ENCODE data around the gene GORASP1.
"Not testable (repeated sequence)": the region's sequence is repeated elsewhere in the genome, so short reads cannot be mapped to it uniquely, and the experiment has no call there.

The GORASP1 gene

DNA sequence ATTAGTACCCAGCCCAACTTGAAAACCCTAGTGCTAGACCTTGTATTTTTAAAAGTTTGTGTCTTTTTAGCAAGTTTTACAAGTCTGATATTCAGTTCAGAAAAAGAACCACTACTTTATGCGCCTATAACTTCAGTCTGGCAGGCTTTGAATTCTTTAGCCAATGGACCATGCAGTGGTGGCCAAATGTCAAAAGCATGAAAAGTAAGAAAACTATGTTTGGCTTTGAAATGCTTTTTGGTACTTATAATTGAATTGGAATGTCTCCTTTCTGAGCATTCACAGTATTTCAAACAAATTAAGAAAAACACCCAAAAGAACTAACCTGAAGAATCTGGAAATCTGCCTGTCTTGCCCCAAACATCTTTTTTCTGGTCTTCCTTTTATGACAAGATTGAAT, 42.8 kb downstream of the GORASP1 start:
- TF ChIP-seq, protein P1, sequence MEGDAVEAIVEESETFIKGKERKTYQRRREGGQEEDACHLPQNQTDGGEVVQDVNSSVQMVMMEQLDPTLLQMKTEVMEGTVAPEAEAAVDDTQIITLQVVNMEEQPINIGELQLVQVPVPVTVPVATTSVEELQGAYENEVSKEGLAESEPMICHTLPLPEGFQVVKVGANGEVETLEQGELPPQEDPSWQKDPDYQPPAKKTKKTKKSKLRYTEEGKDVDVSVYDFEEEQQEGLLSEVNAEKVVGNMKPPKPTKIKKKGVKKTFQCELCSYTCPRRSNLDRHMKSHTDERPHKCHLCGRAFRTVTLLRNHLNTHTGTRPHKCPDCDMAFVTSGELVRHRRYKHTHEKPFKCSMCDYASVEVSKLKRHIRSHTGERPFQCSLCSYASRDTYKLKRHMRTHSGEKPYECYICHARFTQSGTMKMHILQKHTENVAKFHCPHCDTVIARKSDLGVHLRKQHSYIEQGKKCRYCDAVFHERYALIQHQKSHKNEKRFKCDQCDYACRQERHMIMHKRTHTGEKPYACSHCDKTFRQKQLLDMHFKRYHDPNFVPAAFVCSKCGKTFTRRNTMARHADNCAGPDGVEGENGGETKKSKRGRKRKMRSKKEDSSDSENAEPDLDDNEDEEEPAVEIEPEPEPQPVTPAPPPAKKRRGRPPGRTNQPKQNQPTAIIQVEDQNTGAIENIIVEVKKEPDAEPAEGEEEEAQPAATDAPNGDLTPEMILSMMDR (IDR thresholded peaks at IDR 0.05; ENCODE audit: control insufficient read depth, extremely low read depth, insufficient read depth), result no peak
- no peak for DNase-seq (ENCODE audit: low read depth)
- H3K4me3 ChIP-seq (ENCODE audit: low read depth, low read length), result no peak overlapping the region

DNA sequence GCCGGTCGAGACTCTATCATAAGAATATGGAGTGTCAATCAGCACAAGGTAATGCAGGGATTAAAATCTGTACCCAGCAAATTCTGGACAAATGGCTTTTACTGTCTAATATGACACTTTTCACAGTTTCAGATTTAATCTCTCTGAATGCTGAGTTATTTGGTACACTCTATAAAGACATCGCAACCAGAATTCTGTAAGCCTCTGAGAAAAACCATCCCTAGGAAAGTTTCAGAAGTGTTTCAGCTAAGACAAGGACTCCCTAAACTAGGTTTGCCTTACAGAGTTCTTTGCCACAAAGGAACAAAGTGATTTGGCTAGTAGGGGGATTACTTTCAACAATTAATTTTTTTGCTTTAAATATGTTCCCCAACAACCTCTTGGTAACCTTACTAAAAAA, 44.3 kb downstream of the GORASP1 start:
- no peak for DNase-seq (ENCODE audit: low read depth)
- TF ChIP-seq, protein P1 (IDR thresholded peaks at IDR 0.05; ENCODE audit: control insufficient read depth, extremely low read depth, insufficient read depth), result no peak

DNA sequence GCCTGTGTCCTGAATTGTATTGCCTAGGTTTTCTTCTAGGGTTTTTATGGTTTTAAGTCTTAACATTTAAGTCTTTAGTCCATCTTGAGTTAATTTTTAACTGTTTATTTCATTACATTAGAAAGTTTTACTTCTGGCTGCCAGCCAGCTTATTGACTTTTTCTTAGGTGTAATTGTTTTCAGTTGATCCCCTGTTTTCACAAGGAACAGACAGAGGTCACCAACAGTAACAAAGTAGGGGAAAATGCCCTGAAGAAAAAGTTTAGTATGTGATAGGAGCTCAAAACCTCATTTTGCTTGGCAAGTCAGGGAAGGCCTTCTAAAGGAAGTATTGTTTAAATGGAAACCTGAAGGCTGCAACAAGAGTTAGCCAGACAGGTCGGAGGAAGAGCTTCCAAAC, 45.2 kb downstream of the GORASP1 start:
- no peak for DNase-seq (ENCODE audit: low read depth)
- no peak overlapping the region for H3K4me3 ChIP-seq (ENCODE audit: low read depth, low read length)
- TF ChIP-seq, protein P1 (IDR thresholded peaks at IDR 0.05; ENCODE audit: control insufficient read depth, extremely low read depth, insufficient read depth), result no peak

More for the DNA sequence above, 44.3 kb downstream of the GORASP1 start:
- no peak overlapping the region for H3K4me3 ChIP-seq (ENCODE audit: low read depth, low read length)

DNA sequence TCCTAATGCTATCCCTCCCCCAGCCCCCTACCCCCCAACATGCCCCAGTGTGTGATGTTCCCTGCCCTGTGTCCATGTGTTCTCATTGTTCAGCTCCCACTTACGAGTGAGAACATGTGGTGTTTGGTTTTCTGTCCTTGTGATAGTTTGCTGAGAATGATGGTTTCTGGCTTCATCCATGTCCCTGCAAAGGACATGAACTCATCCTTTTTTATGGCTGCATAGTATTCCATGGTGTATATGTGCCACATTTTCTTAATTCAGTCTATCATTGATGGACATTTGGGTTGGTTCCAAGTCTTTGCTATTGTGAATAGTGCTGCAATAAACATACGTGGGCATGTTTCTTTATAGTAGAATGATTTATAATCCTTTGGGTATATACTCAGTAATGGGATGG, 46.2 kb downstream of the GORASP1 start:
- not testable (repeated sequence) for DNase-seq (ENCODE audit: low read depth); H3K4me3 ChIP-seq (ENCODE audit: low read depth, low read length)

DNA sequence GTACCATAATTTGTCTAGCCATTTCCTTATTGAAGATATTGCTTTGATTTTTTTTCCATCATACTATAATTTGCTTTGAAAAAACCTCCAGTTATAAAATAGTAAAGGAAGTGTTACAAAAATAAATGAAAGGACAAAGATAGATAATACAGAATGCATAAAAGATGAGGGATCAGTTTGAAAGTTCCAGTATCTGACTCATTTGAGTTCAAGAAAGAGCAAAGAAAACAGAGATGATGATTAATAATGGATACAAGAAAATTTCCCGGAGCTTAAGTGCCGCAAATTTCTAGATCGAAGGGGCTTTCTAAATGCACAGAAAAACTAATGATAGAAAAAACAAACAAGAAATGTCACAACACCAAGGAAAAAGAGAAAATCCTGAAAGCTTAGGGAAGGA, 51.3 kb downstream of the GORASP1 start:
- DNase-seq (ENCODE audit: low read depth), result no peak
- no peak overlapping the region for H3K4me3 ChIP-seq (ENCODE audit: low read depth, low read length)
- TF ChIP-seq, protein P1 (IDR thresholded peaks at IDR 0.05; ENCODE audit: control insufficient read depth, extremely low read depth, insufficient read depth), result no peak

DNA sequence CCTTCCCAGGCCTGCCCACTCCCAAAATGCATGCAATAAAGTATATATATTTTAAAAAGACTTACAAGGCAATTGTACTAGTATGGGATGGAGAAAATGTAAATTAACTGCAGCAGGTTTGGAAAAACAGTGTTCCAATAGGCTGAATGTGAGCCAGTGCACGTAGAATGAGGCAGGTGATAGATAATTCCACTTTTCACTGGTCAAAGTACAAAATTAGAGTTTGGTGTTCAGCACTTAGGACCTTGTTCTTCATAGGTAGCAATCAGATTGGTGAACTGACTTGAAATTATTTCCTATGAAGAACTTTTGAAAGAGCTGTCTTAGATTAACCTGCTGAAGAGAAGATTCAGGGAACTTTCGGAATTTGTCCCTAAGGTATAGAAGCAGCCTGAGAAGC, 53.7 kb downstream of the GORASP1 start:
- no peak overlapping the region for H3K4me3 ChIP-seq (ENCODE audit: low read depth, low read length)
- TF ChIP-seq, protein P1 (IDR thresholded peaks at IDR 0.05; ENCODE audit: control insufficient read depth, extremely low read depth, insufficient read depth), result no peak
- no peak for DNase-seq (ENCODE audit: low read depth)

DNA sequence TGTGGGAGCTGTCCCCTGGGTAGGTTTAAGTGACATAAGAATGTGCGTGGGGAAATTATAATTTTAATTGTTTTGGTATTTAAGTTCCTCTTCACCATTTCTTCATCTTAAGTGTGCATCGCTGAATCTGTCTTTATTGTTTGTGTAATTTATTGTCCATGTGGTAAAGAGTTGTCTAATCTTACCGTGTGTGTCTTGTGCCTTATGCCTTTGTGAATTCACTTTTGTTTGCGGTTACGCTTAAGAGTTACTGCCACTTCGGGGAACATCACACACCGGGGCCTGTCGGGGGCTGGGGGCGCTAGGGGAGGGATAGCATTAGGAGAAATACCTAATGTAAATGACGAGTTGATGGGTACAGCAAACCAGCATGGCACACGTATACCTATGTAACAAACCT, 54.8 kb downstream of the GORASP1 start:
- TF ChIP-seq, protein P1 (IDR thresholded peaks at IDR 0.05; ENCODE audit: control insufficient read depth, extremely low read depth, insufficient read depth), result no peak
- DNase-seq (ENCODE audit: low read depth), result no peak
- peak overlapping the region; percentile 92 for H3K4me3 ChIP-seq (ENCODE audit: low read depth, low read length)

Measured in LNCaP clone FGC (cell line).